Suprapubic skin (tissue), 4 donors: Measurements from ENCODE around the gene LAMA5.

Experiments
- POLR2A ChIP-seq, 2 donors: fragments of 450-650 bp; IDR thresholded peaks; one replicate each; pipeline ENCODE4 v1.6.1; 2017; ENCODE audit warnings: antibody characterized with exemption in 2 of 2, mild to moderate bottlenecking in 2 of 2, moderate library complexity in 2 of 2
- POLR2AphosphoS5 ChIP-seq, 3 donors: sonication (generic); formaldehyde crosslinking; IDR thresholded peaks; one replicate each; pipeline ENCODE4 v1.6.1; 2017; ENCODE audit warnings: antibody characterized with exemption in 3 of 3

DNA sequence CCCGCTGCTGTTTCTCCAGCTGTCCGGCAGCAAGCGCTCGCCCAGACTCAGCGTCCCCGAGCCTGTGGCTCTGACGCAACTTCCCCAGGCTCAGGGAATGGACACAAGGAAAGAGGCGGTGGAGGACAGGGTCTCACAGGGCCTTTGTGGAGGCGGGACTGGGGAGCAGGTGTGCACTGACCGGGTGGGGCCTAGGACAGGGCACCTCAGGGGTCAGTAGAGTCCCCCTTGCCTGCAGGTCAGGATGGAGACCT is 20.0 kb downstream of the LAMA5 start:
- TF ChIP-seq POLR2A (IDR thresholded peaks at IDR 0.05) (no peak), POLR2AphosphoS5 (IDR thresholded peaks at IDR 0.05) (no peak)
